ENCODE data around the gene TBC1D10B. TPM values are rescaled to one million over a fixed set of nuclear protein-coding genes. Genes with fewer than 3 reads are reported as not detected.
A peak's percentile ranks its signal among the peaks of the same experiment; 100 is the strongest.
"Not testable (repeated sequence)": the region's sequence is repeated elsewhere in the genome, so short reads cannot be mapped to it uniquely, and the experiment has no call there.

The TBC1D10B gene
- total RNA-seq, 6 experiments from 2014 or later = 44.6 to 51.6 (median 46.3) TPM

GRCh38 chr16:30348929-30349328 is 21.4 kb downstream of the TBC1D10B start:
- no peak overlapping the region for H3K4me3 Mint-ChIP-seq
- H3K36me3 Mint-ChIP-seq (ENCODE audit: low read depth) = peaks cover 18% of the 10 kb centered on the region

DNA sequence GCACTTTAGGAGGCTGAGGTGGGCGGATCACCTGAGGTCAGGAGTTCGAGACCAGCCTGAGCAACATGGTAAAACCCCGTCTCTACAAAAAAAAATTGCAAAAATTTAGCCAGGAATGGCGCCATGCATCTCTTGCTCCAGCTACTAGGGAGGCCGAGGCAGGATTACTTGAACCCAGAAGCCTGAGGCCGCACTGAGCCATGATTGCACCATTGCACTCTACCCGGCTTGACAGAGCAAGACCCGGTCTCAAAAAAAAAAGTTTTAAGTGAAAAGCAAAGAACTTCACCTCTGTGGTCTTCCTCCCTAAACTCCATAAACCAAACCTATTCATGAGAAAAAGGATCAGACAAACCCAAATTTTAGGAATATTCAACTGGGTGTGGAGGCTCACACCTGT is 22.2 kb downstream of the TBC1D10B start:
- no peak overlapping the region for H3K27ac Mint-ChIP-seq
- H3K9me3 Mint-ChIP-seq = no peaks in the 10 kb centered on the region
- H3K36me3 Mint-ChIP-seq (ENCODE audit: low read depth) = peaks cover 14% of the 10 kb centered on the region
- peaks cover 16% of the 10 kb centered on the region for H3K4me1 Mint-ChIP-seq (ENCODE audit: low read depth)
- peaks cover 9% of the 10 kb centered on the region for H3K27me3 Mint-ChIP-seq (ENCODE audit: insufficient read depth)
- no peak for DNase-seq
- no peak overlapping the region for H3K4me3 Mint-ChIP-seq
- TF ChIP-seq, protein P1, sequence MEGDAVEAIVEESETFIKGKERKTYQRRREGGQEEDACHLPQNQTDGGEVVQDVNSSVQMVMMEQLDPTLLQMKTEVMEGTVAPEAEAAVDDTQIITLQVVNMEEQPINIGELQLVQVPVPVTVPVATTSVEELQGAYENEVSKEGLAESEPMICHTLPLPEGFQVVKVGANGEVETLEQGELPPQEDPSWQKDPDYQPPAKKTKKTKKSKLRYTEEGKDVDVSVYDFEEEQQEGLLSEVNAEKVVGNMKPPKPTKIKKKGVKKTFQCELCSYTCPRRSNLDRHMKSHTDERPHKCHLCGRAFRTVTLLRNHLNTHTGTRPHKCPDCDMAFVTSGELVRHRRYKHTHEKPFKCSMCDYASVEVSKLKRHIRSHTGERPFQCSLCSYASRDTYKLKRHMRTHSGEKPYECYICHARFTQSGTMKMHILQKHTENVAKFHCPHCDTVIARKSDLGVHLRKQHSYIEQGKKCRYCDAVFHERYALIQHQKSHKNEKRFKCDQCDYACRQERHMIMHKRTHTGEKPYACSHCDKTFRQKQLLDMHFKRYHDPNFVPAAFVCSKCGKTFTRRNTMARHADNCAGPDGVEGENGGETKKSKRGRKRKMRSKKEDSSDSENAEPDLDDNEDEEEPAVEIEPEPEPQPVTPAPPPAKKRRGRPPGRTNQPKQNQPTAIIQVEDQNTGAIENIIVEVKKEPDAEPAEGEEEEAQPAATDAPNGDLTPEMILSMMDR (IDR thresholded peaks at IDR 0.05) = no peak

More at GRCh38 chr16:30348929-30349328, 21.4 kb downstream of the TBC1D10B start:
- Mint-ChIP-seq H3K9me3 (no peaks in the 10 kb centered on the region), H3K4me1 (ENCODE audit: low read depth) (peaks cover 24% of the 10 kb centered on the region), H3K27me3 (ENCODE audit: insufficient read depth) (peaks cover 10% of the 10 kb centered on the region), H3K27ac (no peak overlapping the region)
- TF ChIP-seq, protein P1 (IDR thresholded peaks at IDR 0.05) = no peak
- DNase-seq = no peak

- peaks cover 4% of the 10 kb centered on the region; the same call in 1 of the 2 replicates for H3K27me3 Mint-ChIP-seq (ENCODE audit: insufficient read depth)
- TF ChIP-seq, protein P1 (IDR thresholded peaks at IDR 0.05) = no peak
- no peaks in the 10 kb centered on the region for H3K9me3 Mint-ChIP-seq
- H3K27ac Mint-ChIP-seq = no peak overlapping the region
- no peak overlapping the region for H3K4me3 Mint-ChIP-seq
- no peak for DNase-seq
- no peaks in the 10 kb centered on the region for H3K4me1 Mint-ChIP-seq (ENCODE audit: low read depth)
- H3K36me3 Mint-ChIP-seq (ENCODE audit: low read depth) = peaks cover 9% of the 10 kb centered on the region
Observed at GRCh38 chr16:30346286-30346685, 24.0 kb downstream of the TBC1D10B start.

DNA sequence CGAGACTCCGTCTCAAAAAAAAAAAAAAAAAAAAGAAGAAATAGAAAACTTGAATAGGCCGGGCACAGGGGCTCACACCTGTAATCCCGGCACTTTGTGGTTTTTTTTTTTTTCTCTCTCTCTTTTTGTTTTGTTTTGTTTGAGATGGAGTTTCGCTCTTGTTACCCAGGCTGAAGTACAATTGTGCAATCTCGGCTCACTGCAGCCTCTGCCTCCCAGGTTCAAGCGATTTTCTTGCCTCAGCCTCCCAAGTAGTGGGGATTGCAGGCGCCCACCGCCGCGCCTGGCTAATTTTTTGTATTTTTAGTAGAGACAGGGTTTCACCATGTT is 26.8 kb downstream of the TBC1D10B start:
- not testable (repeated sequence) for H3K27me3 Mint-ChIP-seq (ENCODE audit: insufficient read depth); DNase-seq; H3K4me3 Mint-ChIP-seq

GRCh38 chr16:30342751-30343490 is 27.4 kb downstream of the TBC1D10B start:
- Mint-ChIP-seq H3K27ac (no peak overlapping the region), H3K4me3 (no peak overlapping the region), H3K27me3 (ENCODE audit: insufficient read depth) (peaks cover 2% of the 10 kb centered on the region; the same call in 1 of the 2 replicates), H3K36me3 (ENCODE audit: low read depth) (no peaks in the 10 kb centered on the region), H3K4me1 (ENCODE audit: low read depth) (no peaks in the 10 kb centered on the region), H3K9me3 (no peaks in the 10 kb centered on the region)
- TF ChIP-seq, protein P1 (IDR thresholded peaks at IDR 0.05) = no peak
- no peak for DNase-seq

More for the DNA sequence above, 26.8 kb downstream of the TBC1D10B start:
- not testable (repeated sequence) for H3K27ac Mint-ChIP-seq; H3K9me3 Mint-ChIP-seq; H3K4me1 Mint-ChIP-seq (ENCODE audit: low read depth); H3K36me3 Mint-ChIP-seq (ENCODE audit: low read depth)

- TF ChIP-seq, protein P1 (IDR thresholded peaks at IDR 0.05) = peak; percentile 49; the same call in 1 of the 2 replicates
- DNase-seq; H3K27me3 Mint-ChIP-seq (ENCODE audit: insufficient read depth); H3K4me3 Mint-ChIP-seq; H3K9me3 Mint-ChIP-seq; H3K36me3 Mint-ChIP-seq (ENCODE audit: low read depth); H3K4me1 Mint-ChIP-seq (ENCODE audit: low read depth); H3K27ac Mint-ChIP-seq: not testable (repeated sequence)
Observed at GRCh38 chr16:30341971-30342370, 28.3 kb downstream of the TBC1D10B start.

All from HFFc6 (cell line).